Ovary (tissue), 9 donors: ENCODE results near the gene PLCB1. TPM values are rescaled to one million over a fixed set of nuclear protein-coding genes. Genes with fewer than 3 reads are reported as not detected.

ENCODE experiments used
- DNase-seq, 5 donors: peaks; one replicate each; pipeline ENCODE4 v3.0.0-alpha.2; 2019 to 2020
- H3K27ac ChIP-seq, 2 donors: fragments of 200-600 bp; one replicate each; pipeline versions ENCODE4 v1.5.1 to v1.8.0; 2019 to 2022
- H3K27me3 ChIP-seq: fragments of 200-600 bp; one replicate; pipeline ENCODE4 v1.8.0; 2022
- H3K36me3 ChIP-seq: fragments of 200-600 bp; sonication (generic); one replicate; pipeline ENCODE4 v1.5.1; 2019
- H3K4me1 ChIP-seq: one replicate; pipeline ENCODE4 v1.8.1; 2013; ENCODE audit warnings: mild to moderate bottlenecking, moderate library complexity; ENCODE audit not compliant: insufficient read depth
- H3K4me3 ChIP-seq: fragments of 200-600 bp; sonication (generic); one replicate; pipeline ENCODE4 v1.5.1; 2017
- H3K9me3 ChIP-seq, 2 donors: fragments of 200-600 bp in 1 of 2; sonication (generic) in 1 of 2; one replicate each; pipeline versions ENCODE4 v1.5.1 to v1.8.1; 2013 to 2019; ENCODE audit warnings: mild to moderate bottlenecking in 1 of 2, moderate library complexity in 1 of 2
- CTCF ChIP-seq, 3 donors: fragments of 450-650 bp in 2 of 3; fragments of 200-600 bp in 1 of 3; IDR thresholded peaks; one replicate each; pipeline versions ENCODE4 v1.5.1 to v1.8.0; 2016 to 2022; ENCODE audit warnings: antibody characterized with exemption in 3 of 3, mild to moderate bottlenecking in 1 of 3
- EP300 ChIP-seq: sonication (generic); formaldehyde crosslinking; IDR thresholded peaks from one replicate; pipeline ENCODE4 v1.6.1; 2017; ENCODE audit warnings: antibody characterized with exemption
- POLR2A ChIP-seq: fragments of 450-650 bp; IDR thresholded peaks from one replicate; pipeline ENCODE4 v1.6.1; 2017; ENCODE audit warnings: antibody characterized with exemption, mild to moderate bottlenecking, moderate library complexity
- WGBS, 3 donors: extraction: QIAGEN DNeasy Blood & Tissue Kit in 1 of 3; methylation state at CpG; one replicate each; pipeline versions ENCODE4 v1.1.5 to v1.1.7; 2013 to 2017; 5-methylcytosine and 5-hydroxymethylcytosine counted together
- intact Hi-C, 4 donors: fragments of 100-400 bp; cut with DNase I; formaldehyde crosslinking; loops; one replicate each; pipeline versions ENCODE4 v1.11.0 to v1.15.1; 2022 to 2023
- polyA plus RNA-seq, 2 donors: library from polyadenylated mRNA; stranded (reverse); fragments of 200-250 nt in 1 of 2; fragments of 350-450 nt in 1 of 2; fragmentation: Illumina TruSeq in 1 of 2; extraction: RNeasy Lipid Tissue Mini Kit (QIAGEN cat#74804) in 1 of 2; gene quantifications; one replicate each; pipeline ENCODE4 v1.2.3, GENCODE V29; 2013 to 2014
- total RNA-seq, 7 donors: library from RNA; depleted of rRNA in 2 of 7; stranded (reverse); fragments of >200 nt in 2 of 7; fragmentation: NEBNext Ultra II Directional in 3 of 7; extraction: Animal tissue kit (Norgen Biotek cat#: 25700) in 3 of 7; gene quantifications; one replicate each; pipeline versions ENCODE4 v1.1.0 to v1.2.4, GENCODE V29; 2016 to 2023
- donor health status: DM: no; HTN: no; CAD: no; lungs with moderate emphysema.
- donor health status: DM: no; HTN: no; CAD: no.
- donor health status: Bipolar disorder and iron deficiency.
- donor health status: DM: yes; HTN: yes; CAD: no.
- donor health status: DM: no; HTN: no; CAD: no.
- donor health status: DM: yes; HTN: yes; CAD: no.

Gene PLCB1
- total and polyA plus RNA-seq, 9 donors: 2.9 to 29.5 (median 9.0) TPM

- H3K4me3 ChIP-seq: no peak overlapping the region
- intact Hi-C loops: no loop called here
- H3K27me3 ChIP-seq: no peaks in the 10 kb centered on the region
- TF ChIP-seq CTCF (IDR thresholded peaks at IDR 0.05): no peak
- no peak for TF ChIP-seq EP300
- TF ChIP-seq POLR2A: no peak
- no peak for DNase-seq
- no peaks in the 10 kb centered on the region for H3K4me1 ChIP-seq
- WGBS, 3 donors: 83 to 95% (median 89%) methylated on average over 4 of the region's 4 CpGs
- no peaks in the 10 kb centered on the region for H3K9me3 ChIP-seq
- no peaks in the 10 kb centered on the region for H3K36me3 ChIP-seq
- H3K27ac ChIP-seq: no peak overlapping the region
Measured at GRCh38 chr20:8299921-8300320, 167.9 kb downstream of the PLCB1 start.

DNA sequence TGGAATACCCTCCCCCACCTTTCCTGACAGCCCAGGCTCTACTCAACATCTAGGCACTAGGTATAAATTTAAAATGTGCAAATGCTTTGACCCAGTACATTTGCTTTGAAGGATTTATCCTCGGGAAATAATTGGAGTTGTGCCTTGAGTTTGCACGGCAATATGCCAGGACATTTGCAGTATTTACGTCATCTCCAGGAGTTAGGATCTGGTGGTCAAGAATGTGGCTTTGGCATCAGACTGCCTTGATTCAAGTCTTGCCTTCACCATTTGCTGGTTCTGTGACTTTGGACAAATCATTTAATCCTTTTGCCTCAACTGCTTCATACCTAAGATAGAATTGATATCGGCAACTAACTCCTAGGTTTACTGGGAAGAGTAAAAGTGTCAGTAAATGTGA, 169.6 kb downstream of the PLCB1 start:
- Histone ChIP-seq H3K27ac (no peak overlapping the region), H3K9me3 (no peaks in the 10 kb centered on the region), H3K27me3 (no peaks in the 10 kb centered on the region), H3K36me3 (no peaks in the 10 kb centered on the region), H3K4me1 (no peaks in the 10 kb centered on the region), H3K4me3 (no peak overlapping the region)
- 75 to 88% (median 86%) methylated on average over 4 of the region's 4 CpGs for WGBS, 3 donors
- DNase-seq: no peak
- TF ChIP-seq CTCF (IDR thresholded peaks at IDR 0.05) (no peak), EP300 (no peak), POLR2A (no peak)
- intact Hi-C loops: no loop called here

GRCh38 chr20:8303651-8304050, 171.6 kb downstream of the PLCB1 start:
- H3K36me3 ChIP-seq: no peaks in the 10 kb centered on the region
- TF ChIP-seq EP300: no peak
- intact Hi-C loops: no loop called here
- H3K27ac ChIP-seq: no peak overlapping the region
- WGBS, 3 donors: 49 to 60% (median 57%) methylated on average over 3 of the region's 3 CpGs
- H3K9me3 ChIP-seq: no peaks in the 10 kb centered on the region
- no peak overlapping the region for H3K4me3 ChIP-seq
- H3K27me3 ChIP-seq: no peaks in the 10 kb centered on the region
- DNase-seq: no peak
- no peaks in the 10 kb centered on the region for H3K4me1 ChIP-seq

GRCh38 chr20:8304124-8304816, 172.2 kb downstream of the PLCB1 start:
- H3K36me3 ChIP-seq: no peaks in the 10 kb centered on the region
- TF ChIP-seq CTCF (IDR thresholded peaks at IDR 0.05) (no peak), EP300 (no peak), POLR2A (no peak)
- DNase-seq: no peak
- no peaks in the 10 kb centered on the region for H3K9me3 ChIP-seq
- H3K4me1 ChIP-seq: no peaks in the 10 kb centered on the region
- intact Hi-C loops: no loop called here
- H3K27ac ChIP-seq: no peak overlapping the region
- 16 to 33% (median 27%) methylated on average over 1 of the region's 1 CpG for WGBS, 3 donors
- H3K4me3 ChIP-seq: no peak overlapping the region
- H3K27me3 ChIP-seq: no peaks in the 10 kb centered on the region

GRCh38 chr20:8305449-8305978, 173.4 kb downstream of the PLCB1 start:
- no peak for TF ChIP-seq CTCF (IDR thresholded peaks at IDR 0.05)
- no peak for TF ChIP-seq EP300
- no peak for TF ChIP-seq POLR2A
- peak in 1 of 5 donors; percentile 19 for DNase-seq
- H3K36me3 ChIP-seq: no peaks in the 10 kb centered on the region
- no peaks in the 10 kb centered on the region for H3K9me3 ChIP-seq
- H3K27ac ChIP-seq: no peak overlapping the region
- H3K4me3 ChIP-seq: no peak overlapping the region
- WGBS, 3 donors: 61 to 70% (median 62%) methylated on average over 11 of the region's 11 CpGs
- intact Hi-C loops: no loop called here
- no peaks in the 10 kb centered on the region for H3K4me1 ChIP-seq
- no peaks in the 10 kb centered on the region for H3K27me3 ChIP-seq
